Panc1 (cell line): ENCODE measurements around the gene SIK3. TPM values are rescaled to one million over a fixed set of nuclear protein-coding genes. Genes with fewer than 3 reads are reported as not detected.

Experiments
- ATAC-seq: fragments of 200-7000 bp; cut with Tn5 transposase; 2 replicates; pipeline ENCODE4 v1.9.1; 2020; ENCODE audit warnings: mild to moderate bottlenecking, moderate library complexity
- BruUV-seq: library from RNA; stranded (reverse); fragments of 400-500 nt; replicated peaks from 2 replicates; lab custom pipeline; 2021; lab: Mats Ljungman, UMichigan
- CTCF ChIA-PET: fragments of 300-600 bp; sonication (Branson Sonifier 250); formaldehyde crosslinking; loops from one replicate; lab custom pipeline; 2022; ENCODE audit warnings: antibody characterized with exemption; lab: Charles Lee
- POLR2A ChIA-PET: fragments of 300-600 bp; sonication (Branson Sonifier 250); formaldehyde crosslinking; loops from one replicate; lab custom pipeline; 2022; ENCODE audit warnings: antibody characterized with exemption; lab: Charles Lee
- DNase-seq: peaks from one replicate; pipeline ENCODE4 v3.0.0-alpha.2; 2010; ENCODE audit warnings: low read depth, low spot score
- H3K27ac ChIP-seq: 2 replicates; pipeline ENCODE4 v1.5.1; 2011; ENCODE audit warnings: mild to moderate bottlenecking, low read length, inconsistent platforms
- H3K27me3 ChIP-seq: fragments of 200-500 bp; sonication (Bioruptor generic); 2 replicates; pipeline ENCODE4 v1.6.0; 2014; ENCODE audit warnings: low read length, inconsistent platforms; ENCODE audit not compliant: control insufficient read depth, insufficient read depth
- H3K36me3 ChIP-seq: fragments of 200-500 bp; sonication (Bioruptor generic); 2 replicates; pipeline ENCODE4 v1.5.1; 2014; ENCODE audit warnings: inconsistent platforms, mild to moderate bottlenecking, low read length, moderate library complexity; ENCODE audit not compliant: control insufficient read depth, insufficient read depth
- H3K4me1 ChIP-seq: 2 replicates; pipeline ENCODE4 v1.5.1; 2011; ENCODE audit warnings: inconsistent platforms, mild to moderate bottlenecking, low read length, moderate library complexity; ENCODE audit not compliant: control insufficient read depth, insufficient read depth
- H3K4me3 ChIP-seq, 2 experiments: 2 replicates each; pipeline ENCODE4 v1.5.1; 2011 to 2012; ENCODE audit warnings: low read depth in 2 of 2, low read length in 2 of 2, mild to moderate bottlenecking in 2 of 2, inconsistent platforms in 1 of 2, moderate library complexity in 1 of 2
- H3K9me3 ChIP-seq: fragments of 200-500 bp; sonication (Bioruptor generic); 2 replicates; pipeline ENCODE4 v1.5.1; 2014; ENCODE audit warnings: low read depth, mild to moderate bottlenecking, inconsistent platforms, low read length, moderate library complexity; ENCODE audit not compliant: control insufficient read depth, insufficient read depth
- POLR2AphosphoS5 ChIP-seq: IDR thresholded peaks from 2 replicates; pipeline ENCODE4 v1.6.1; 2012; ENCODE audit warnings: mild to moderate bottlenecking, low read depth, low read length, moderate library complexity
- SIN3A ChIP-seq: IDR thresholded peaks from 2 replicates; pipeline ENCODE4 v1.6.1; 2012; ENCODE audit warnings: low read depth, mild to moderate bottlenecking, low read length, moderate library complexity, borderline replicate concordance; ENCODE audit not compliant: insufficient read depth
- TCF7L2 ChIP-seq: IDR thresholded peaks from 2 replicates; pipeline ENCODE4 v1.6.1; 2011; ENCODE audit warnings: mild to moderate bottlenecking, low read depth, low read length, inconsistent platforms
- in situ Hi-C: cut with HindIII; loops from 2 replicates; pipeline ENCODE4 v1.10.0; 2016; ENCODE audit warnings: low sequenced_read_pairs, low pct_unique_long_range_greater_than_20kb
- intact Hi-C: fragments of 100-400 bp; cut with micrococcal nuclease; formaldehyde crosslinking; loops from one replicate; pipeline ENCODE4 v1.10.0; 2022; ENCODE audit not compliant: unreplicated experiment
- total RNA-seq: library from RNA; stranded (reverse); gene quantifications from one replicate; pipeline ENCODE4 v1.2.1, GENCODE V29; 2021; ENCODE audit not compliant: unreplicated experiment
- TF ChIP-seq, protein P1 (sequence below): fragments of 450-650 bp; IDR thresholded peaks from 2 replicates; pipeline ENCODE4 v1.5.1; 2017; ENCODE audit warnings: mild to moderate bottlenecking
- TF ChIP-seq, protein P2 (sequence below), 2 experiments: IDR thresholded peaks; 2 replicates each; pipeline ENCODE4 v1.6.1; 2011 to 2012; ENCODE audit warnings: low read depth in 2 of 2, control low read depth in 1 of 2, low read length in 1 of 2, mild to moderate bottlenecking in 1 of 2, moderate library complexity in 1 of 2; ENCODE audit not compliant: insufficient read depth in 1 of 2

The SIK3 gene
- total RNA-seq, 1 experiment from 2014 or later: 39.7 TPM

DNA sequence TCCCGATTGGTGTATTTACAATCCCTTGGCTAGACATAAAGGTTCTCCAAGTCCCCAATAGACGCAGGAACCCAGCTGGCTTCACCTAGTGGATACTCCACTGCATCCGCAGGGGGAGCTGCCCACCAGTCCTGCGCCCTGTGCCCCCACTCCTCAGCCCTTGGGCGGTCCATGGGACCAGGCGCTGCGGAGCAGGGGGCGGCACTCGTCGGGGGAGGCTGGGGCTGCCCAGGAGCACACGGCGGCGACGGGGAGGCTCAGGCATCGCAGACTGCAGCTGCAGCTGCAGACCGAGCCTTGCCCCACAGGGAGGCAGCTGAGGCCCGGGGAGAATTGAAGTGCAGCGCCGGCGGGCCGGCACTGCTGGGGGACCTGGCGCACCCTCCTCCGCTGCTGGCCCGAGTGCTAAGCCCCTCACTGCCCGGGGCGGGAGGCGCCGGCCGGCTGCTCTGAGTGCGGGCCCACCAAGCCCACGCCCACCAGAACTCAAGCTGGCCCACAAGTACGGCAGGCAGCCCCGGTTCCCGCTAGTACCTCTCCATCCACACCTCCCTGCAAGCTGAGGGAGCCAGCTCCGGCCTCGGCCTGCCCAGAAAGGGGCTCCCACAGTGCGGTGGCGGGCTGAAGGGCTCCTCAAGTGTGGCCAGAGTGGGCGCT is 12.2 kb upstream of the SIK3 start:
- CTCF ChIA-PET: interaction anchor here (0.6 to 0.7 kb wide), 2 partner anchors 64 to 573 kb away, joined by 3 to 4 read pairs; no protein-coding TSS in a partner anchor
- in situ Hi-C loops (no loop called here), intact Hi-C loops (no loop called here)
- Histone ChIP-seq H3K27ac (no peak overlapping the region), H3K9me3 (no peaks in the 10 kb centered on the region), H3K4me3 (no peak overlapping the region), H3K27me3 (no peaks in the 10 kb centered on the region), H3K36me3 (no peaks in the 10 kb centered on the region), H3K4me1 (no peaks in the 10 kb centered on the region)
- BruUV-seq: no TSS peak
- POLR2A ChIA-PET: no interaction called here
- DNase-seq: no peak
- TF ChIP-seq, protein P1, sequence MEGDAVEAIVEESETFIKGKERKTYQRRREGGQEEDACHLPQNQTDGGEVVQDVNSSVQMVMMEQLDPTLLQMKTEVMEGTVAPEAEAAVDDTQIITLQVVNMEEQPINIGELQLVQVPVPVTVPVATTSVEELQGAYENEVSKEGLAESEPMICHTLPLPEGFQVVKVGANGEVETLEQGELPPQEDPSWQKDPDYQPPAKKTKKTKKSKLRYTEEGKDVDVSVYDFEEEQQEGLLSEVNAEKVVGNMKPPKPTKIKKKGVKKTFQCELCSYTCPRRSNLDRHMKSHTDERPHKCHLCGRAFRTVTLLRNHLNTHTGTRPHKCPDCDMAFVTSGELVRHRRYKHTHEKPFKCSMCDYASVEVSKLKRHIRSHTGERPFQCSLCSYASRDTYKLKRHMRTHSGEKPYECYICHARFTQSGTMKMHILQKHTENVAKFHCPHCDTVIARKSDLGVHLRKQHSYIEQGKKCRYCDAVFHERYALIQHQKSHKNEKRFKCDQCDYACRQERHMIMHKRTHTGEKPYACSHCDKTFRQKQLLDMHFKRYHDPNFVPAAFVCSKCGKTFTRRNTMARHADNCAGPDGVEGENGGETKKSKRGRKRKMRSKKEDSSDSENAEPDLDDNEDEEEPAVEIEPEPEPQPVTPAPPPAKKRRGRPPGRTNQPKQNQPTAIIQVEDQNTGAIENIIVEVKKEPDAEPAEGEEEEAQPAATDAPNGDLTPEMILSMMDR: no peak
- TF ChIP-seq POLR2AphosphoS5: no peak
- TF ChIP-seq TCF7L2: no peak
- TF ChIP-seq, protein P2, sequence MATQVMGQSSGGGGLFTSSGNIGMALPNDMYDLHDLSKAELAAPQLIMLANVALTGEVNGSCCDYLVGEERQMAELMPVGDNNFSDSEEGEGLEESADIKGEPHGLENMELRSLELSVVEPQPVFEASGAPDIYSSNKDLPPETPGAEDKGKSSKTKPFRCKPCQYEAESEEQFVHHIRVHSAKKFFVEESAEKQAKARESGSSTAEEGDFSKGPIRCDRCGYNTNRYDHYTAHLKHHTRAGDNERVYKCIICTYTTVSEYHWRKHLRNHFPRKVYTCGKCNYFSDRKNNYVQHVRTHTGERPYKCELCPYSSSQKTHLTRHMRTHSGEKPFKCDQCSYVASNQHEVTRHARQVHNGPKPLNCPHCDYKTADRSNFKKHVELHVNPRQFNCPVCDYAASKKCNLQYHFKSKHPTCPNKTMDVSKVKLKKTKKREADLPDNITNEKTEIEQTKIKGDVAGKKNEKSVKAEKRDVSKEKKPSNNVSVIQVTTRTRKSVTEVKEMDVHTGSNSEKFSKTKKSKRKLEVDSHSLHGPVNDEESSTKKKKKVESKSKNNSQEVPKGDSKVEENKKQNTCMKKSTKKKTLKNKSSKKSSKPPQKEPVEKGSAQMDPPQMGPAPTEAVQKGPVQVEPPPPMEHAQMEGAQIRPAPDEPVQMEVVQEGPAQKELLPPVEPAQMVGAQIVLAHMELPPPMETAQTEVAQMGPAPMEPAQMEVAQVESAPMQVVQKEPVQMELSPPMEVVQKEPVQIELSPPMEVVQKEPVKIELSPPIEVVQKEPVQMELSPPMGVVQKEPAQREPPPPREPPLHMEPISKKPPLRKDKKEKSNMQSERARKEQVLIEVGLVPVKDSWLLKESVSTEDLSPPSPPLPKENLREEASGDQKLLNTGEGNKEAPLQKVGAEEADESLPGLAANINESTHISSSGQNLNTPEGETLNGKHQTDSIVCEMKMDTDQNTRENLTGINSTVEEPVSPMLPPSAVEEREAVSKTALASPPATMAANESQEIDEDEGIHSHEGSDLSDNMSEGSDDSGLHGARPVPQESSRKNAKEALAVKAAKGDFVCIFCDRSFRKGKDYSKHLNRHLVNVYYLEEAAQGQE (IDR thresholded peaks at IDR 0.05; ENCODE audit: insufficient read depth in 1 of 2, low read depth in 2 of 2, low read length in 1 of 2): no peak
- TF ChIP-seq SIN3A: no peak
- no peak for ATAC-seq

DNA sequence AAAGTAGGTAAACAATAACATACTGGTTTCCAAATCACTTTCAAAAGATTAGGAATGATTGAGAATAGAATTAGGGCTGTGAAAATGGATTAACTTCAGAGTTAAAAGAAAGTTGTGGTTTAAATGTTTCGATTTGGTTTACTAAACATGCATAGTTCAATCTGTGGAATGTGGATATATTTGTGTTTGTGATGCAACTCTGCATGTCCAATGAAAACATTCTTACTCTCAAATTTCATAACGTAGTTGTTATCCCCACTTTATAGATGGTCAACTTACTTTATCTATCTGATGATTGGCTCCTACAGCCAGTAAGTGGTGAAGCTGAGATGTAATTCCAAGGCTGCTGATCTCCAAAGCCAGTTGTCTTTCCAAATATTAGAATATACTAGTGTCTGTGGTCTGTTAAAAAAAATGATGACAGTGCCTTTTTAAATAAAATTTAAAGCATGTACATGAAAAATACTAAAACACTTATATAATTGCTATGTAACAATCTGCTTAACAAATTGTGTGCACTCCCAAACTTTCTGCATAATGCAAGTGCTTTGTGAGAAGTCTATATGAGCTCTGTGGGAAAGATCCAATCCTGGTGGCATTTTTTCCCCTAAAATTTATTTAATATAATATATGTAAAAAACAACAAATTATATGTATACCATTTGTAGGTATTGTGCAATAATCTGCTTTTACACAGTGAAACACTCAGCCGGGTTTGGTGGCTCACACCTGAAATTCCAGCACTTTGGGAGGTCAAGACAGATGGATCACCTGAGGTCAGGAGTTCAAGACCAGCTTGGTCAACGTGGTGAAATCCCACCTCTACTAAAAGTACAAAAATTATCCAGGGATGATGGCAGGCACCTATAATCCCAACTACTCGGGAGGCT is 9.7 kb upstream of the SIK3 start:
- TF ChIP-seq, protein P1: no peak
- TF ChIP-seq, protein P2 (IDR thresholded peaks at IDR 0.05; ENCODE audit: insufficient read depth in 1 of 2, low read depth in 2 of 2, low read length in 1 of 2): no peak
- no peak for TF ChIP-seq TCF7L2
- TF ChIP-seq SIN3A: no peak
- TF ChIP-seq POLR2AphosphoS5: no peak
- DNase-seq (no peak), ATAC-seq (no peak)
- Histone ChIP-seq H3K27me3 (no peaks in the 10 kb centered on the region), H3K27ac (no peak overlapping the region), H3K9me3 (no peaks in the 10 kb centered on the region), H3K4me3 (no peak overlapping the region), H3K4me1 (no peaks in the 10 kb centered on the region), H3K36me3 (no peaks in the 10 kb centered on the region)
- in situ Hi-C loops (no loop called here), intact Hi-C loops (no loop called here)
- ChIA-PET POLR2A (no interaction called here), CTCF (interaction anchor here (0.5 kb wide), 1 partner anchor 10 kb away, joined by 5 read pairs; the partner anchor contains the start of gene SIK3)
- no TSS peak for BruUV-seq
